Measurements from ENCODE around the gene GSE1. TPM values are rescaled to one million over a fixed set of nuclear protein-coding genes. Genes with fewer than 3 reads are reported as not detected.

Gene GSE1
- total RNA-seq, 1 donor from 2014 or later, result 49.8 TPM

- no peak for DNase-seq (ENCODE audit: low spot score)
These were observed 62.2 kb downstream of the GSE1 start for GRCh38 chr16:85675251-85675874.

- DNase-seq (ENCODE audit: low spot score), result no peak
These were observed 63.3 kb downstream of the GSE1 start for GRCh38 chr16:85676466-85676865.

DNA sequence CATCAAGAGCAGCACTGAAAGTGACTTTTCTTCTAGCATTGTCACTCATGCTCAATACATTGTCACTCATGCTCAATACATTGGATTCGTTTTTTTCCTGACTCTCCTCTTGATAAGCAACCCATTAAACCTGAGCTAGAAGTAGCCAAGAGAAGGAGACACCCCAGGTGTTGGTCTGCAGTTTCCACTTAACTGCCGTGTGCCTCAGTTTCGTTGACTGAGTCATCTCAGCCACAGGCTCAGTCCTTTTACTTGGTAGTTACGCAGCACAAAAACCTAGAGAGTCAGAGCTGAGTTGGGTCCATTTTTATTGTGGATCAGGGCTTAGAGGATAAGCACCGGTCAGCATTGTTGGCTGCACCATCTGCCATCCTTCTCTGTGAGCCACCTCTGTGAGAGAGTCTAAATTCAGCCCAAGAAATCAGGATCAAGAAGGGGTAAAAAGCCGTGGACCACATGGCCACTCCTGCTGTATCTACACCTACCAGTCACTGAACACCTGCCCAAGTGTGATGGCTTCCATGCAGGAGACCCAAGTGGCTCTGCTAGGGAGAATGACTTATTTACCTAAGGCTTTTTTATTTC, 64.4 kb downstream of the GSE1 start:
- DNase-seq (ENCODE audit: low spot score), result no peak

DNA sequence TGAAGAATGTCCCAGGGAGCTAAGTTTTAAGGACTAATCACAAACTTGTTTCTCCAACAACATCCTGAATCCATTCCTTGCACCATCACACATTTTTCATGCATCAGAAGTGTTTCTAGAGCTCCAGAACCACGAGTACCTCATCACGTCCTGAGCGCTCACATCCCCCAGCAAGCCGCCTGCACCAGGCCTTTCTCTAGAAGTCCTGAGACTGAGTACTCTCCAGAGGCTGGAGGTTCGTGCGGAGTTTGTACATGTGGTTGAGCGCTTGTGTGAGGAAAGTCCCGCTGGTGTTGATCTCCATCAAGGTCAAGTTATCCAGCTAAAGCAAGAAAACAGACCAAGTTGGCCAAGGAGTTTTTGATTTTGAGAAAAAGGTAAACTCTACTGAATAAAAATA, 64.9 kb downstream of the GSE1 start:
- no peak for DNase-seq (ENCODE audit: low spot score)

- no peak for DNase-seq (ENCODE audit: low spot score)
These were observed 65.7 kb downstream of the GSE1 start for GRCh38 chr16:85678821-85679220.

DNA sequence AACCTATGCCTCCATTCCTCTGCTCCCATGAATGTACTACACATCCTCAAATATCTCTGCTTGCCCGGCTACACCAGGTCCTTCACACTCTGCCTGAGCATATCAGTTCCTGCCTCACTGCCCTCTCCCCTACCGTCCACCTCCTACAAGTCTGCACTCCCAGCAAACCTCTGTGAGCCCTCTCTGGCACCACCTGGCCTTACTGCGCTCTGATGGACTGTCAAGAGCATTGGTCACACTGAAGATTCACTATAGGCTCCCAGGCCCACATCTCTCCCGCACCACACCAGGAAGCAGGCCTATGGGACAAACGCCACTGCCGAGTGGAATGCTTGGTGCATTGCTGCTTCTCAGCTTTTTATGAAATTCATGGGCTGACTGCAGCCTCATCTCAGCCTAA, 66.7 kb downstream of the GSE1 start:
- no peak for DNase-seq (ENCODE audit: low spot score)

- DNase-seq (ENCODE audit: low spot score), result no peak
These were observed 67.3 kb downstream of the GSE1 start for GRCh38 chr16:85680352-85680944.

DNA sequence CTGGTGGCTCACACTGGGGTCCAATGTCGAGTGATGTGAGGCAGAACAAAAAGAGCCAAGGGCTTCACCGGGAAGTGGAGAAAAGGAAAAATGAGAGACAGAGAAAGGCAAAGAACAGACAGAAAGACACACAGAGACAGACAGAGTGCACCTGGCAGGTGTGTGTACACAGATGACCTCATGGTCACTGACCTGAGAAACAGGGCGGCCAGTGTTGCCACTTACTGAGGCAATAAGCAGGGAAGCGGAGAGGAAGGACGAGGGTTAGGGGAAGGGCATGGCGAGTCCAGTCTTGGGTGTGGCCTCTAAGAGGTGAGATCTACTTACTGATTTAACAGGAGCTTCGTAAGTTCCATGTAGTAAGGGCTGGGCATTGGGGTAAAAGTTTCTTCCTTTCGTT, 68.1 kb downstream of the GSE1 start:
- no peak for DNase-seq (ENCODE audit: low spot score)

- DNase-seq (ENCODE audit: low spot score), result no peak
These were observed 69.4 kb downstream of the GSE1 start for GRCh38 chr16:85682516-85682915.

GRCh38 chr16:85683363-85683762, 70.2 kb downstream of the GSE1 start:
- no peak for DNase-seq (ENCODE audit: low spot score)

DNA sequence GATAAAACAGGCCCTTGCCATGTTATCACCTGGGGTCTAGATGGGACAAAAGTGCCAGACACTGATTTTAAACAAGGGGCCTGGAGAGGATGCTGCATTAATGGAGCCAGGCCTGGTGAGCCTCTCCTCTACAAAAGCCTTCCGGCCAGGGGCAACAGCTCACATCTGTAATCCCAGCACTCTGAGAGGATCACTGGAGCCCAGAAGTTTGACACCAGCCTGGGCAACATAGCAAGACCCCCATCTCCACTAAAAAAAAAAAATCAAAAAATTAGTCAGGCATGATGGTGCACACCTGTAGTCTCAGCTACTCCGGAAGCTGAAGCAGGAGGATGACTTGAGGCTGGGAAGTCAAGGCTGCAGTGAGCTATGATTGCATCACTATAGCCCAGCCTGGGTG, 72.1 kb downstream of the GSE1 start:
- no peak for DNase-seq (ENCODE audit: low spot score)

DNA sequence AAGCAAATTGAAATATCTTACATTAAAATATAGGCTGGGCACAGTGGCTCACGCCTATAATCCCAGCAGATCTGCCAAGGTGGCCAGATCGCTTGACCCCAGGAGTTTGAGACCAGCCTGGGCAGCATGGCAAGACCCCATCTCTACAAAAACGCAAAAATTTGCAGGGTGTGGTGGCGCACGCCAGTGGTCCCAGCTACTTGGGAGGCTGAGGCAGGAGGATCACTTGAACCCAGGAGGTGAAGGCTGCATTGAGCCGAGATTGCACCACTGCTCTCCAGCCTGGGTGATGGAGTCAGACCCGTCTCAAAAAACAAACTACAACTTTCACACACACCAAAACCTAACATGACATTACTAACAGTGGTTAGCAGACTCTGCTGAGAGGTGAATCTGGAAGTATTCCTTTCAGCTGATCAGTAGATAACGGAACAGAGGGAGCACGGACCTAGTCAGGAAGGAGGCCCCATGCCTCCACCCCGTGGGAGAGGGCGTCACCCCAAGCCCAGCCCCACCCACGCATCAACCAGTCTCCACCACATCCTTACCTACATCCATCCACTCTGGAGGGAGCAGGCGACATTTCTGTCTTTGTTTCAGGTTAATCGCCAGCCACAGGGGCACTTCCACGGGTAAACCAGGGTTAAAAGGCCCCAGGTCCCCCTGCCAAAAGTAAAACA, 73.9 kb downstream of the GSE1 start:
- DNase-seq (ENCODE audit: low spot score), result no peak

- DNase-seq (ENCODE audit: low spot score), result no peak
These were observed 74.7 kb downstream of the GSE1 start for GRCh38 chr16:85687651-85688471.

GRCh38 chr16:85688586-85689284, 75.6 kb downstream of the GSE1 start, which contains the start of gene GINS2:
GINS2 (minus strand) TSS chr16:85688954; CDS start chr16:85688898, 56 bp downstream.
- peak; percentile 90 for DNase-seq (ENCODE audit: low spot score)

GRCh38 chr16:85689285-85689949, 76.3 kb downstream of the GSE1 start:
- DNase-seq (ENCODE audit: low spot score), result no peak

GRCh38 chr16:85689950-85690320, 76.8 kb downstream of the GSE1 start:
- DNase-seq (ENCODE audit: low spot score), result no peak

GRCh38 chr16:85690469-85691064, 77.4 kb downstream of the GSE1 start:
- DNase-seq (ENCODE audit: low spot score), result no peak

DNA sequence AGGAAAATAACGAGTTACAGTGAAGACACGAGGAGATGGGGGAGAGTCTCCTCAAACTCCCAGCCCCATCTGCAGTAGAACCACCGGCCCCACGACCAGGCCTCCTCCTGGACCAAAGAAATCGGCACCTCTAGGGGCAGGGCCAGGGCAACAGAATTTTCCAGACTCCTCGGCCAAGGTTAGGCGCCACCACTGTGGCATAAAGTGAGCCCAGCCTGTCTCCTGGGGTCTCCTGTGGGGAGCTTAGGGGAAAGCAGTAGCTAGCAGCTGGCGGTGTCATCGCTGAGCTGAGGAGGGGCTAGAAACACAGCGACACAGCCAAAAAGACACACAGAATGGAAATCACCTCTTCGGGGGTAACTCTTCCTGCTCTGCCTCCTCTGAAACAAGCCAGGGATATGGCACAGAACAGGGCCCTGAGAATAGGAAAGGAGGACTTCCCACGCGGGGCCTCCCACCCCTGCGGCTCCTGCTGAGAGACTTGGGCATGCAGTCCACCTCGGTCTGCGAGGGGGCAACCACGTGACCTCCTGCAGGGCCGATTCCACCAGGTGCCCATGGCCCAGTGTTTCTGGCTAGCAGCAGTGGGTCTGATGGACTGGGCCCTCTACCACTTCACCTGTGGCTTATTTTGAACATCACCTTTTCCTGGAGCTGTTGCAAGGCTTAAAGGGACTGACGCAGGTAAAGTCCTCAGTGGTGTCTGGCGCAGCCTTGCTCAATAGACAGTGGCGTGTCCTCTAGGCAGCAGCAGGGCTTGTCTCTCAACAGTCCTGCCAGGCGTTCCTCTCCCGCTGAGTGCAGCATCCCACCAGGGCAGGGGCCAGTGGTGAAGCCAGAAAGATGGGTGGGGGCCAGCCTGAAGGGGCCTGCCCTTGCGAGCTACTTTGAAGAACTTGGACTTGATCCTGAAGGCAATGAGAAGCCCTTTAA, 82.3 kb downstream of the GSE1 start:
- no peak for DNase-seq (ENCODE audit: low spot score)

DNA sequence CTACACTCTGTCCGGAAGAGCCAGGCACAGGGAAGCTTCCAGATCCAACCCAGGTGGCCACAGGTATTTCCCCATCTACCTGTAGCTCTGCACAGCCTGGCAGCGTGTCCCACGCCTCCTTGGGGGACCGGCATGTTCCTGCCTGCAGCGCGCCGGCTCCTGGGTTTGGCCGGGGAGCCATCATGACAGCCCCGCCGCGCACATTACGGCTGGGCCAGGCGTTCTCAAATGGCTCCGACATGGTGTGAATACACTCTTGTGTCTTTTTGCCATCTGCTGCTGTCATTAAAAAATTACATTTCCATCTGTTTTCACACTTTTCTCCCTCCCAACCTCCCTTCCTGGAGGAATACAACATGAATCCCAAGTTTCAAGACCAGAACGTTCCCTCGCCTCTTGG, 83.7 kb downstream of the GSE1 start:
- DNase-seq (ENCODE audit: low spot score), result no peak

Measured in ureter (tissue), 1 donor.